Renal cortex interstitium (tissue), 15 donors: ENCODE results near the gene PDIA3. TPM values are rescaled to one million over a fixed set of nuclear protein-coding genes. Genes with fewer than 3 reads are reported as not detected.
"Not testable (repeated sequence)": the region's sequence is repeated elsewhere in the genome, so short reads cannot be mapped to it uniquely, and the experiment has no call there.

Source experiments
- DNase-seq, 11 donors: peaks; one replicate each; pipeline ENCODE4 v3.0.0-alpha.2; 2013; ENCODE audit warnings: low read depth in 9 of 11, low spot score in 4 of 11; ENCODE audit errors: extremely low read depth in 1 of 11
- long read RNA-seq, 16 experiments: transcript quantifications; one replicate each; lab custom pipeline, GENCODE V29; 2026
- polyA plus RNA-seq, 3 donors: library from polyadenylated mRNA; unstranded; fragments of 120-200 nt; gene quantifications; one replicate each; pipeline ENCODE4 v1.2.1, GENCODE V29; 2013; ENCODE audit not compliant: insufficient read length in 3 of 3

The PDIA3 gene
- polyA plus RNA-seq = 100 to 1,000 TPM; 527 to 619 (median 615) TPM
- long read RNA-seq, donor 1, transcript PDIA3-201 (13 exons, 3,727 nt) = major isoform, 100 of 280 reads
- long read RNA-seq, donor 1, partial matches to known transcripts = 172 of 280 reads
- long read RNA-seq, donor 1, other reads (novel, unspliced or antisense) = 6 of 280 reads
- long read RNA-seq, donor 2, transcript PDIA3-206 (2 exons, 739 nt) = minor isoform, 7 of 199 reads
- long read RNA-seq, donor 2, transcript PDIA3-201 (13 exons, 3,727 nt) = major isoform, 90 of 199 reads
- long read RNA-seq, donor 2, partial matches to known transcripts = 102 of 199 reads
- long read RNA-seq, donor 2, other reads (novel, unspliced or antisense) = 0 of 199 reads
- long read RNA-seq, donor 3, transcript PDIA3-206 (2 exons, 739 nt) = minor isoform, 5 of 419 reads
- long read RNA-seq, donor 3, transcript PDIA3-201 (13 exons, 3,727 nt) = major isoform, 171 of 419 reads
- long read RNA-seq, donor 3, partial matches to known transcripts = 237 of 419 reads
- long read RNA-seq, donor 3, other reads (novel, unspliced or antisense) = 6 of 419 reads
- long read RNA-seq, donor 4, transcript PDIA3-201 (13 exons, 3,727 nt) = major isoform, 111 of 228 reads
- long read RNA-seq, donor 4, partial matches to known transcripts = 103 of 228 reads
- long read RNA-seq, donor 4, other reads (novel, unspliced or antisense) = 12 of 228 reads
- long read RNA-seq, donor 5 = 0 reads
- long read RNA-seq, donor 6, transcript PDIA3-201 (13 exons, 3,727 nt) = major isoform, 83 of 312 reads
- long read RNA-seq, donor 6, partial matches to known transcripts = 225 of 312 reads
- long read RNA-seq, donor 6, other reads (novel, unspliced or antisense) = 0 of 312 reads
- long read RNA-seq, donor 7, transcript PDIA3-201 (13 exons, 3,727 nt) = major isoform, 124 of 373 reads
- long read RNA-seq, donor 7, transcript PDIA3-206 (2 exons, 739 nt) = minor isoform, 7 of 373 reads
- long read RNA-seq, donor 7, partial matches to known transcripts = 236 of 373 reads
- long read RNA-seq, donor 7, other reads (novel, unspliced or antisense) = 6 of 373 reads
- long read RNA-seq, donor 8 = 0 reads
- long read RNA-seq, donor 9, transcript PDIA3-201 (13 exons, 3,727 nt) = major isoform, 130 of 324 reads
- long read RNA-seq, donor 9, partial matches to known transcripts = 179 of 324 reads
- long read RNA-seq, donor 9, other reads (novel, unspliced or antisense) = 11 of 324 reads
- long read RNA-seq, donor 10, transcript PDIA3-201 (13 exons, 3,727 nt) = major isoform, 114 of 351 reads
- long read RNA-seq, donor 10, partial matches to known transcripts = 235 of 351 reads
- long read RNA-seq, donor 10, other reads (novel, unspliced or antisense) = 0 of 351 reads
- long read RNA-seq, donor 11, transcript PDIA3-201 (13 exons, 3,727 nt) = major isoform, 99 of 260 reads
- long read RNA-seq, donor 11, partial matches to known transcripts = 142 of 260 reads
- long read RNA-seq, donor 11, other reads (novel, unspliced or antisense) = 17 of 260 reads
- long read RNA-seq, donor 12, transcript PDIA3-201 (13 exons, 3,727 nt) = major isoform, 41 of 108 reads
- long read RNA-seq, donor 12, transcript PDIA3-206 (2 exons, 739 nt) = minor isoform, 6 of 108 reads
- long read RNA-seq, donor 12, partial matches to known transcripts = 61 of 108 reads
- long read RNA-seq, donor 12, other reads (novel, unspliced or antisense) = 0 of 108 reads
- long read RNA-seq, donor 13 = 0 reads
- long read RNA-seq, donor 14, transcript PDIA3-201 (13 exons, 3,727 nt) = major isoform, 113 of 241 reads
- long read RNA-seq, donor 14, partial matches to known transcripts = 120 of 241 reads
- long read RNA-seq, donor 14, other reads (novel, unspliced or antisense) = 6 of 241 reads
- long read RNA-seq, donor 15, transcript PDIA3-201 (13 exons, 3,727 nt) = major isoform, 49 of 114 reads
- long read RNA-seq, donor 15, partial matches to known transcripts = 64 of 114 reads
- long read RNA-seq, donor 15, other reads (novel, unspliced or antisense) = 0 of 114 reads
- long read RNA-seq, donor 16, transcript PDIA3-201 (13 exons, 3,727 nt) = major isoform, 319 of 872 reads
- long read RNA-seq, donor 16, partial matches to known transcripts = 507 of 872 reads
- long read RNA-seq, donor 16, other reads (novel, unspliced or antisense) = 46 of 872 reads

DNA sequence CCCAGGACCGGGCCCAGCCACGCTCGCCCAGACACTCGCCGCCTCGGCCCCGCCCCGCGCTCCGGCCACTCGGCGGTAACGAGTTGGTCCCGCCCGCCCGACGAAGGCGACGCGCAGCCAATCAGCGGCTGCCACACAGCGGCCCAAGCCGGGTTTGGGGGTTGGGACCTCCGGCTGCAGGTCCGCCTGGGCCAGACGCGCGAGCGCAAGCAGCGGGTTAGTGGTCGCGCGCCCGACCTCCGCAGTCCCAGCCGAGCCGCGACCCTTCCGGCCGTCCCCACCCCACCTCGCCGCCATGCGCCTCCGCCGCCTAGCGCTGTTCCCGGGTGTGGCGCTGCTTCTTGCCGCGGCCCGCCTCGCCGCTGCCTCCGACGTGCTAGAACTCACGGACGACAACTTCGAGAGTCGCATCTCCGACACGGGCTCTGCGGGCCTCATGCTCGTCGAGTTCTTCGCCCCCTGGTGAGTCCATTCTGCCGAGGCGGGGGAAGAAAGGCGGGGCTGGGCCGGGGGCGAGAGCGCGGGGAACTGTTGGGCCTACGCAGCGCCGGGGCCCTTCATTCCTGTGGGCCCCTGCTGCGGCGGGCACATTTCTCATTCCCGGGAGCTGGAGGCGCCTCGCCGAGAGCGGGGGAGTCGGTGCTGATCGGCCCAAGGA is at the start of gene PDIA3:
PDIA3 (plus strand) TSS at position 194 of the 658 bp plus-strand sequence; CDS start at position 296, 102 bp downstream.
- peak; percentile 79 to 91 (median 89) for DNase-seq

- no peak for DNase-seq
These were observed 44.1 kb upstream of the PDIA3 start for GRCh38 chr15:43702174-43702573.

- DNase-seq = no peak
These were observed 43.4 kb upstream of the PDIA3 start for GRCh38 chr15:43702701-43703424.

DNA sequence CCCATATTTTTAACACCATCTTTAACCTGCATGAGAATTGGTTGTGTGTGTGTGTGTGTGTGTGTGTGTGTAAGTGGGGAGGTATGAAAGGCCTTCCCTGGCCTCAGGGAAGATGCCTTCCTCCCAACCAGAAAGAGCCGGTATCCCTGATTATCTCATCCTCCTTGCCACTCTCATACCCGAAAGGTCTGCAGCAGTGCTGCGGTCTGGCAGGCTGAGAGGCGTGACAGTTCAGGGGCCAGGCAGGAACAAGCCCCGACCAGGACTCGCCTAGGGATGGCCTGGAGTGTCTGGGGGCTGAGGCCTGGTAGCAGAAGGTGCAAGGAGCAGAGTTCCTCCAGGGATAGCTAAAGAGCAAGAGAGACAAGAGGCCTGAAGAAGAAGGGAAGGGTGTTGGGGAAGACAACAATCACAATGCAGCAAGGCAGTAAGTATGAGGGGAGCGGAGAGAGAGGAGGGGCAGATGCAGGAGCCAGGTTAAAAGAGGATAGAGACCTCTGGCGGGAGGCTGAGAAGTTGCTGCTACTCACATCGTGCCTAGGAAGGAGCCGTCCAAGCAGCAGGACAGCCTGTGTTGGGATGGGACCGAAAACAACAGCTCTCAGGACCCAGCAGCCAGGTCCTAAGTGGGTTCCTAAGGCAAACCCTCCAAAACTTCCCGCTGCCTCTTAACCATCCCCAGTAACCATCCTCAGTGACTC is 35.7 kb upstream of the PDIA3 start:
- not testable (repeated sequence) for DNase-seq

- DNase-seq = no peak
These were observed 23.1 kb upstream of the PDIA3 start for GRCh38 chr15:43723151-43723550.

DNA sequence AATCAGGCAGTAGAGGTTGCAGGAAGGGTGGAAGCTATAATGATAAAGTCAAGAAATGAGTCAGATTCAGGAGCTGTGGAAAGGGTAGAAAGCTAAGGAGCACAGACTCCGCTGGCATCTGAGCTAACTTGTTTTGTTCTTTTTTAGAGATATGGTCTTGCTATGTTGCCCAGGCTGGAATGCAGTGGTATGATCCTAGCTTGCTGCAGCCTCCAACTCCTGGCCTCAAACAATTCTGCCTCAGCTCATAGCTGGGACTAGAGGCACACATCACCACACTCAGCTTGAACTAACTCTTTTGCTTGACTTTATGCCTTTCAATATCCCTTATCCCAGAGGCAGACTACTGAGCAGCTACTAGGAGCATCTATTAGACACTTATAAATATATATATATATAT is 19.9 kb upstream of the PDIA3 start:
- DNase-seq = not testable (repeated sequence)

DNA sequence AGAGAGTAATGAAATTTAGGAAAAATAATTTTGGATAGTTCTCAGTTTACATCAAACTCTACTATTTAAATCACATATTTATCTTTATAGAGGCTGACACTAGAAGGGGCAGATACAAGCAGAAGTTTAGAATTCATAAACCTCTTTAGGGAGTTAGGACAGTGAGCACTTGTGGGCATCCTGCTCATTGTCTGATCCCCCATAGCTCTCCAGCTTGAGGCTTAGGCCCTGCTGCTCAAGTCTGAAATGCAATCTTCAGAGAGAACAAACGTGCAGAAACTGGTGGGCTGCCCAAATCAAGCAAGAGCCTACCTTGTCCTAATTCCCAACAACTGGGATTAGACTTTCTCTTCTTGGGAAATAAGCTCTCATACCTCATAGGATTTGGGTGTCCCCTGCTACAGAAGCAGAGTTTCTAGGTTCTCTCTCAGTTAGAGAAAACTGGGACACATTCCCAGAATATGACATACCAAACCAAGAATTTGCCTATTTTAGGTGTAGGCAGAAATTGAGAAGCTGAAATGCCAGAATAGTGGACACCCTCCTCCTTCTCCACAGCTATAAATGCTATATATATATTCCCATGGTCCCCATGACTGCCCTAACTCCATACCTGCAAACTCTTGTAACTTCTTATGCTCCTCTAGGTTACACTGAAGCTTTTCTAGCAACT is 18.0 kb upstream of the PDIA3 start:
- DNase-seq = not testable (repeated sequence)

GRCh38 chr15:43735416-43735815 is 10.8 kb upstream of the PDIA3 start:
- DNase-seq = no peak

GRCh38 chr15:43746903-43747309 is 668 bp downstream of the PDIA3 start:
- peak in 10 of 11 donors; percentile 4 to 32 (median 15) for DNase-seq

GRCh38 chr15:43748376-43748775 is 2.1 kb downstream of the PDIA3 start:
- no peak for DNase-seq

DNA sequence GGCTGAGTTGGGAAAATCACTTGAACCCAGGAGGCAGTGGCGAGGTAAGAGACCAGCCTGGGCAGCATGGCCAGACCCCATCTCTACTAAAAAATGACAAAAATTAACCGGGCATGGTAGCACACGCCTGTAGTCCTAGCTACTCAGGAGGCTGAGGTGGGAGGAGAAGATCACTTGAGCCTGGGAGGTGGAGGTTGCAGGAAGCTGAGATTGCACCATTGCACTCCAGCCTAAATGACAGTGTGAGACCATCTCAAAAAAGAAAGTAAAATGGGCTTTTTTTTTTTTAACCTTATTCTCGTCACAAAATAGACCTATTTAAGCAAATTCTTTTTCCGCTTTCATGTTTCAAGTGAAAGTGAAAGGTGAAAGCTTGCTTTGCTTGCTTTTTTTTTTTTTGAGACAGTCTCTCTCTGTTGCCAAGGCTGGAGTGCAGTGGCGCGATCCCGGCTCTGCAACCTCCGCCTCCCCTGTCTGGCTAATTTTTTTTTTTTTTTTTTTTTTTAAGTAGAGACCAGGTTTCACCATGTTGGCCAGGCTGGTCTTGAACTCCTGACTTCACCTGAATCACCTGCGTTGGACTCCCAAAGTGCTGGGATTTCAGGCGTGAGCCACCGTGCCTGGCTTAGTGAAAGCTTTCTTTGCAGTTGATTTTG is 3.6 kb downstream of the PDIA3 start:
- DNase-seq = no peak

DNA sequence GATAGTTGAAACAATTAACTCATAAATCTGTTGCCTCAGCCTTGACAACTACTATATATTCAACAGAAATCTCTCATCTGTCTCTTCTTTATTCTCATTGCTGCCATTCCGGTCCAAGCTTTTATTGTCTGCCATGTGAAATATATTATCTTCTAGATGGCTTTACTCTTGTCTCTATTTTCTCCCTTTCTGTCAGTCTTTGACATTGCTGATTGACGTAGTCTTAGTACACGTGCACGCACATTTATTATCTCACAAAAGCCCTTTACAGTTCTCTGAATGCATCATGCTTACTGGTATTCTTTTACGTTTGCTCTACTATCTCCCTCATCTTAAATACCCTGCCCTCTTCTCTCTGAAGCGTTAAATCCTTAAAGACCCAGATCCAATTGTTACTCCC is 5.6 kb downstream of the PDIA3 start:
- no peak for DNase-seq

DNA sequence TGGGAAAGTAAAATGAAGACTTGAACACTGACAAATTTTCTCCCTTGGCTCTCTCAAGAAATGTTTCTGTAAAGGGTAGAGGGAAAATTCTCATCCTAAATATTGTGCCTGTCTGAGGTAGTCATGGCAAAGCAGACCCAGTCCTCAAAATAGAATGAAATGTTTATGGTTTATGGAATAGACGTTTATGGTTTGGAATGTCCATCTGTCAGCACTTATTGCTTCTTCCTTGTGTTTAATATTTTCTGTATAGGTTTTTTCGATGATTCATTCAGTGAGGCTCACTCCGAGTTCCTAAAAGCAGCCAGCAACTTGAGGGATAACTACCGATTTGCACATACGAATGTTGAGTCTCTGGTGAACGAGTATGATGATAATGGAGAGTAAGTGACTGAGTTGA is 16.6 kb downstream of the PDIA3 start:
- no peak for DNase-seq

DNA sequence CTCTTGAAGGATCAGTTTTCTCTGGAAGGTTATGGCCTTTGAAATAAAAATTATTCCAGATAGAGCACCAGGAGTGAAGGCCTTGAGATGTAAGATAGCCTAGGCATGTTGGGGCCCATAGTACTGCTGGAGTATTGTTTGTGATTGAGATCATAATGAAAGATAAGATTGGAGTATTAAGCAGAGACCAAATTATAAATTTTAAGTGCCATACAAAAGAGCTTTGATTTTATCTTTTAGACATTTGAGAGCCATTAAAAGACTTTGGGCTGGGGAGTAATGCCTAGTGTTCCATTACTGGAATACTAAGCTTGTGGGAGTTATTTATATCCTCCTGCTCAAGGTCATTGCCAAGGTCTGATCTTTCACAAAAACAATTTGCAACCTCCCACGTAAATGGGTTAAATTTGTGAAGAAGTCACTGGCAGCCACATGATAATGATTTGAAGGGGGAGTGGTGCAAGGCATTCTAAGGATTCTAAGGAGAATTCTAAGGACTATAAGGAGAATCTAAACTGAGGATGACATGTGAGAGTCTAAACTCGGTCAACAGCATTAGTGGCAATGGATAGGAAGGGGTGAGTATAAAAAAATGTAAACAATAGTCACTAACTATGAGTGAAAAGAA is 17.7 kb downstream of the PDIA3 start:
- DNase-seq = no peak
